K562 (cell line): ENCODE data around the gene TRIM25. TPM values are rescaled to one million over a fixed set of nuclear protein-coding genes. Genes with fewer than 3 reads are reported as not detected.

ENCODE experiments used
- CREB1 ChIP-seq, 2 experiments: sonication (generic) in 1 of 2; formaldehyde crosslinking in 1 of 2; IDR thresholded peaks; 2 replicates each; pipeline versions ENCODE4 v1.6.1 to v1.8.0; 2012 to 2022; ENCODE audit warnings: inconsistent platforms in 1 of 2, mild to moderate bottlenecking in 1 of 2, missing genetic modification reagents in 1 of 2, moderate library complexity in 1 of 2
- ESRRA ChIP-seq: fragments of 450-650 bp; IDR thresholded peaks from 2 replicates; pipeline ENCODE4 v1.6.1; 2014; ENCODE audit warnings: low read depth, mild to moderate bottlenecking, moderate library complexity, borderline replicate concordance
- FOSL1 ChIP-seq: fragments of 200-800 bp; sonication (Bioruptor generic); conservative IDR thresholded peaks from 2 replicates; pipeline ENCODE4 v1.6.1; 2016; ENCODE audit warnings: missing genetic modification characterization, missing compliant biosample characterization
- FOXK1 ChIP-seq: sonication (generic); formaldehyde crosslinking; IDR thresholded peaks from 2 replicates; pipeline ENCODE4 v1.8.0; 2022; ENCODE audit warnings: missing genetic modification reagents, mild to moderate bottlenecking, borderline replicate concordance
- JUND ChIP-seq, 2 experiments: IDR thresholded peaks; 2 replicates in 1 of 2; 3 replicates in 1 of 2; pipeline ENCODE4 v1.6.1; 2011; ENCODE audit warnings: borderline replicate concordance in 2 of 2, low read depth in 2 of 2, low read length in 2 of 2, improper control_type of control experiment in 1 of 2, missing biosample characterization in 1 of 2, missing genetic modification characterization in 1 of 2, missing genetic modification reagents in 1 of 2
- MYC ChIP-seq, 2 experiments: fragments of 250-450 bp in 1 of 2; sonication (Bioruptor Pico) in 1 of 2; IDR thresholded peaks; 2 replicates each; pipeline versions ENCODE4 v1.5.1 to v1.6.1; 2012 to 2021; ENCODE audit warnings: low read depth in 2 of 2, borderline replicate concordance in 1 of 2, improper control_type of control experiment in 1 of 2, low read length in 1 of 2, mild to moderate bottlenecking in 1 of 2, moderate library complexity in 1 of 2
- NCOA1 ChIP-seq: fragments of 450-650 bp; IDR thresholded peaks from 2 replicates; pipeline ENCODE4 v1.6.1; 2016; ENCODE audit warnings: low read depth
- TAF15 ChIP-seq: fragments of 200-400 bp; formaldehyde crosslinking; IDR thresholded peaks from 2 replicates; pipeline ENCODE4 v1.6.1; 2017; ENCODE audit warnings: mild to moderate bottlenecking, low read depth, low read length, moderate library complexity
- ZFP36 ChIP-seq: fragments of 150-350 bp; IDR thresholded peaks from 2 replicates; pipeline ENCODE4 v1.6.1; 2018; ENCODE audit warnings: low read length, low read depth; ENCODE audit not compliant: partially characterized antibody
- ZNF232 ChIP-seq: sonication (generic); formaldehyde crosslinking; IDR thresholded peaks from 2 replicates; pipeline ENCODE4 v1.8.0; 2022; ENCODE audit warnings: mild to moderate bottlenecking, missing genetic modification reagents
- ZNF431 ChIP-seq: sonication (generic); formaldehyde crosslinking; IDR thresholded peaks from 2 replicates; pipeline ENCODE4 v1.8.0; 2022; ENCODE audit warnings: mild to moderate bottlenecking, missing genetic modification reagents
- polyA plus RNA-seq, 8 experiments: library from polyadenylated mRNA; depleted of rRNA in 4 of 8; stranded (reverse) in 5 of 8; unstranded in 3 of 8; fragments of >200 nt; fragmentation: Nextera tagmentation in 2 of 8; fragmentation: Illumina TruSeq in 1 of 8; extraction: Ambion mirVana in 2 of 8; extraction: Trizol in 1 of 8; gene quantifications; 2 replicates each; pipeline versions ENCODE4 v1.2.1 to v1.2.3, GENCODE V29; 2011 to 2014; ENCODE audit warnings: inconsistent platforms in 1 of 8, missing spikeins in 1 of 8
- total RNA-seq, 7 experiments: library from RNA; depleted of rRNA in 6 of 7; stranded (reverse); fragments of >200 nt in 6 of 7; fragmentation: Illumina TruSeq in 2 of 7; extraction: Trizol in 2 of 7; gene quantifications; 2 replicates each; pipeline versions ENCODE4 v1.2.1 to v1.2.3, GENCODE V29; 2011 to 2021; ENCODE audit warnings: low replicate concordance in 1 of 7
- TF ChIP-seq, protein P1 (sequence below), 3 experiments: fragments of 200-800 bp in 1 of 3; fragments of 250-450 bp in 1 of 3; fragments of 450-650 bp in 1 of 3; sonication (Bioruptor Pico) in 1 of 3; sonication (Bioruptor generic) in 1 of 3; formaldehyde crosslinking in 1 of 3; IDR thresholded peaks; 2 replicates each; pipeline versions ENCODE4 v1.6.1 to v1.8.0; 2016 to 2022; ENCODE audit warnings: mild to moderate bottlenecking in 2 of 3, missing genetic modification characterization in 2 of 3, missing compliant biosample characterization in 1 of 3, moderate library complexity in 1 of 3
- TF ChIP-seq, protein P2 (sequence below): fragments of 250-450 bp; sonication (Bioruptor Pico); IDR thresholded peaks from 2 replicates; pipeline ENCODE4 v1.4.0; 2020; ENCODE audit warnings: mild to moderate bottlenecking, moderate library complexity
- TF ChIP-seq, protein P3 (sequence below): sonication (generic); formaldehyde crosslinking; IDR thresholded peaks from 2 replicates; pipeline ENCODE4 v1.8.0; 2022; ENCODE audit warnings: mild to moderate bottlenecking, missing genetic modification reagents
- TF ChIP-seq, protein P4 (sequence below): fragments of 450-650 bp; formaldehyde crosslinking; IDR thresholded peaks from 2 replicates; pipeline ENCODE4 v1.4.0; 2020; ENCODE audit warnings: mild to moderate bottlenecking, mixed read lengths
- TF ChIP-seq, protein P5 (sequence below), 2 experiments: IDR thresholded peaks; 2 replicates each; pipeline ENCODE4 v1.6.1; 2011; ENCODE audit warnings: borderline replicate concordance in 1 of 2, control low read depth in 1 of 2, low read depth in 1 of 2, low read length in 1 of 2, mild to moderate bottlenecking in 1 of 2, mixed read lengths in 1 of 2, moderate library complexity in 1 of 2; ENCODE audit not compliant: insufficient read depth in 1 of 2, insufficient read length in 1 of 2, poor library complexity in 1 of 2, severe bottlenecking in 1 of 2; ENCODE audit errors: extremely low read depth in 1 of 2

Gene TRIM25
- total and polyA plus RNA-seq, 9 of the 15 experiments (the other 6 are each of a cell fraction or from before 2014, with no cell fraction given), result 5.9 to 49.5 (median 24.5) TPM

DNA sequence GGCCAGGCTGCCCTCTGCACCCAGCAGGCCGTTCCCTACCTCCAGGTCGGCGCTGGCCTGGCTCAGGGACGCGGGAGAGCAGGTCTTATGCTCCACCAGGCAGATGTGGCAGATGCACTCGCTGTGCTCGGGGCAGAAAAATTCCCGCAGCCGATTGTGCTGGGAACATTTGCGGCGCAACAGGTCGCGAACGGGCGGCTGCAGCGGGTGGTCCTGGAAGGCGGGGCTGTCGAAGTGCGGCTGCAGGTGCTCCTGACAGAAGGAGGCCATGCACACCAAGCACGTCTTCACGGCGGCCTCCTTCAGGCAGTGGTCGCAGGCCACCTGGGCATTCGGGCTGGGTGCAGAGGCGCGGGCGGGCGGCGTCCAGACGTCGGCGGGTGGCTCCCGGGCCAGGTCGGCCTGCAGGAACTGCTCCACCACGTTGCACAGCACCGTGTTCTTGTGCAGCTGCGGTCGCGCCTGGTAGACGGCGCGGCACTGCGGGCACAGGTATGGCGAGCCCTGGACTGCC is 439 bp downstream of the TRIM25 start (continued):
- TF ChIP-seq, protein P1, sequence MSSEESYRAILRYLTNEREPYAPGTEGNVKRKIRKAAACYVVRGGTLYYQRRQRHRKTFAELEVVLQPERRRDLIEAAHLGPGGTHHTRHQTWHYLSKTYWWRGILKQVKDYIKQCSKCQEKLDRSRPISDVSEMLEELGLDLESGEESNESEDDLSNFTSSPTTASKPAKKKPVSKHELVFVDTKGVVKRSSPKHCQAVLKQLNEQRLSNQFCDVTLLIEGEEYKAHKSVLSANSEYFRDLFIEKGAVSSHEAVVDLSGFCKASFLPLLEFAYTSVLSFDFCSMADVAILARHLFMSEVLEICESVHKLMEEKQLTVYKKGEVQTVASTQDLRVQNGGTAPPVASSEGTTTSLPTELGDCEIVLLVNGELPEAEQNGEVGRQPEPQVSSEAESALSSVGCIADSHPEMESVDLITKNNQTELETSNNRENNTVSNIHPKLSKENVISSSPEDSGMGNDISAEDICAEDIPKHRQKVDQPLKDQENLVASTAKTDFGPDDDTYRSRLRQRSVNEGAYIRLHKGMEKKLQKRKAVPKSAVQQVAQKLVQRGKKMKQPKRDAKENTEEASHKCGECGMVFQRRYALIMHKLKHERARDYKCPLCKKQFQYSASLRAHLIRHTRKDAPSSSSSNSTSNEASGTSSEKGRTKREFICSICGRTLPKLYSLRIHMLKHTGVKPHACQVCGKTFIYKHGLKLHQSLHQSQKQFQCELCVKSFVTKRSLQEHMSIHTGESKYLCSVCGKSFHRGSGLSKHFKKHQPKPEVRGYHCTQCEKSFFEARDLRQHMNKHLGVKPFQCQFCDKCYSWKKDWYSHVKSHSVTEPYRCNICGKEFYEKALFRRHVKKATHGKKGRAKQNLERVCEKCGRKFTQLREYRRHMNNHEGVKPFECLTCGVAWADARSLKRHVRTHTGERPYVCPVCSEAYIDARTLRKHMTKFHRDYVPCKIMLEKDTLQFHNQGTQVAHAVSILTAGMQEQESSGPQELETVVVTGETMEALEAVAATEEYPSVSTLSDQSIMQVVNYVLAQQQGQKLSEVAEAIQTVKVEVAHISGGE (CRISPR knock-in tag; IDR thresholded peaks at IDR 0.05), result no peak
- TF ChIP-seq ZNF232 (CRISPR knock-in tag), result peak; percentile 29; the same call in 1 of the 2 replicates
- TF ChIP-seq ZNF431 (CRISPR knock-in tag), result peak; percentile 68
- no peak for TF ChIP-seq TAF15
- TF ChIP-seq, protein P2, sequence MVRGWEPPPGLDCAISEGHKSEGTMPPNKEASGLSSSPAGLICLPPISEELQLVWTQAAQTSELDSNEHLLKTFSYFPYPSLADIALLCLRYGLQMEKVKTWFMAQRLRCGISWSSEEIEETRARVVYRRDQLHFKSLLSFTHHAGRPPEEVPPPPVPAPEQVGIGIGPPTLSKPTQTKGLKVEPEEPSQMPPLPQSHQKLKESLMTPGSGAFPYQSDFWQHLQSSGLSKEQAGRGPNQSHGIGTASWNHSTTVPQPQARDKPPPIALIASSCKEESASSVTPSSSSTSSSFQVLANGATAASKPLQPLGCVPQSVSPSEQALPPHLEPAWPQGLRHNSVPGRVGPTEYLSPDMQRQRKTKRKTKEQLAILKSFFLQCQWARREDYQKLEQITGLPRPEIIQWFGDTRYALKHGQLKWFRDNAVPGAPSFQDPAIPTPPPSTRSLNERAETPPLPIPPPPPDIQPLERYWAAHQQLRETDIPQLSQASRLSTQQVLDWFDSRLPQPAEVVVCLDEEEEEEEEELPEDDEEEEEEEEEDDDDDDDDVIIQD (CRISPR knock-in tag), result no peak
- 0 out of 2 replicates have a peak, but pooled peaks have one; percentile 69 for TF ChIP-seq FOXK1
- TF ChIP-seq FOSL1 (tag), result 0 out of 2 replicates have a peak, but pooled peaks have one; percentile 1
- TF ChIP-seq, protein P3, sequence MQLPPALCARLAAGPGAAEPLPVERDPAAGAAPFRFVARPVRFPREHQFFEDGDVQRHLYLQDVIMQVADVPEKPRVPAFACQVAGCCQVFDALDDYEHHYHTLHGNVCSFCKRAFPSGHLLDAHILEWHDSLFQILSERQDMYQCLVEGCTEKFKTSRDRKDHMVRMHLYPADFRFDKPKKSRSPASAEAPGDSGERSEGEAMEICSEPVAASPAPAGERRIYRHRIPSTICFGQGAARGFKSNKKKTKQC (CRISPR knock-in tag), result 0 out of 2 replicates have a peak, but pooled peaks have one; percentile 15
- no peak for TF ChIP-seq NCOA1
- no peak for TF ChIP-seq ESRRA
- no peak for TF ChIP-seq CREB1 (IDR thresholded peaks at IDR 0.05)
- 0 out of 2 replicates have a peak, but pooled peaks have one; percentile 3 for TF ChIP-seq CREB1 (CRISPR knock-in tag; IDR thresholded peaks at IDR 0.05)
- TF ChIP-seq MYC (IDR thresholded peaks at IDR 0.05; ENCODE audit: low read depth, low read length), result no peak
- TF ChIP-seq MYC (CRISPR knock-in tag; IDR thresholded peaks at IDR 0.05; ENCODE audit: borderline replicate concordance, low read depth), result no peak
- TF ChIP-seq, protein P4, sequence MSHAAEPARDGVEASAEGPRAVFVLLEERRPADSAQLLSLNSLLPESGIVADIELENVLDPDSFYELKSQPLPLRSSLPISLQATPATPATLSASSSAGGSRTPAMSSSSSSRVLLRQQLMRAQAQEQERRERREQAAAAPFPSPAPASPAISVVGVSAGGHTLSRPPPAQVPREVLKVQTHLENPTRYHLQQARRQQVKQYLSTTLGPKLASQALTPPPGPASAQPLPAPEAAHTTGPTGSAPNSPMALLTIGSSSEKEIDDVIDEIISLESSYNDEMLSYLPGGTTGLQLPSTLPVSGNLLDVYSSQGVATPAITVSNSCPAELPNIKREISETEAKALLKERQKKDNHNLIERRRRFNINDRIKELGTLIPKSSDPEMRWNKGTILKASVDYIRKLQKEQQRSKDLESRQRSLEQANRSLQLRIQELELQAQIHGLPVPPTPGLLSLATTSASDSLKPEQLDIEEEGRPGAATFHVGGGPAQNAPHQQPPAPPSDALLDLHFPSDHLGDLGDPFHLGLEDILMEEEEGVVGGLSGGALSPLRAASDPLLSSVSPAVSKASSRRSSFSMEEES (CRISPR knock-in tag), result no peak
- no peak for TF ChIP-seq ZFP36
- no peak for TF ChIP-seq JUND (IDR thresholded peaks at IDR 0.05; ENCODE audit: borderline replicate concordance, low read depth, low read length)
- no peak for TF ChIP-seq JUND (tag; IDR thresholded peaks at IDR 0.05; ENCODE audit: borderline replicate concordance, low read depth, low read length)
- TF ChIP-seq, protein P5, sequence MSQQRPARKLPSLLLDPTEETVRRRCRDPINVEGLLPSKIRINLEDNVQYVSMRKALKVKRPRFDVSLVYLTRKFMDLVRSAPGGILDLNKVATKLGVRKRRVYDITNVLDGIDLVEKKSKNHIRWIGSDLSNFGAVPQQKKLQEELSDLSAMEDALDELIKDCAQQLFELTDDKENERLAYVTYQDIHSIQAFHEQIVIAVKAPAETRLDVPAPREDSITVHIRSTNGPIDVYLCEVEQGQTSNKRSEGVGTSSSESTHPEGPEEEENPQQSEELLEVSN (IDR thresholded peaks at IDR 0.05; ENCODE audit: borderline replicate concordance in 1 of 2, extremely low read depth in 1 of 2, insufficient read depth in 1 of 2, insufficient read length in 1 of 2, low read depth in 1 of 2, low read length in 1 of 2, poor library complexity in 1 of 2, severe bottlenecking in 1 of 2), result peak in 1 of 2 experiments; percentile 34
